ENCODE measurements around the gene APOC4. TPM values are rescaled to one million over a fixed set of nuclear protein-coding genes. Genes with fewer than 3 reads are reported as not detected.
A peak's percentile ranks its signal among the peaks of the same experiment; 100 is the strongest.

The APOC4 gene
- total RNA-seq, 2 donors from 2014 or later: not detected

GRCh38 chr19:44897835-44898234, 44.2 kb upstream of the APOC4 start:
- Histone ChIP-seq H3K4me3 (no peak overlapping the region), H3K27ac (no peak overlapping the region), H3K9me3 (no peaks in the 10 kb centered on the region), H3K27me3 (replicated peaks; ENCODE audit: insufficient read depth) (no peaks in the 10 kb centered on the region), H3K4me1 (replicated peaks) (no peaks in the 10 kb centered on the region), H3K36me3 (peaks cover 12 to 14% of the 10 kb centered on the region in 2 donors)
- DNase-seq (ENCODE audit: low spot score): no peak
- WGBS: 89% methylated on average over 8 of the region's 8 CpGs
- TF ChIP-seq POLR2AphosphoS5 (IDR thresholded peaks at IDR 0.05): no peak
- TF ChIP-seq CTCF (IDR thresholded peaks at IDR 0.05): no peak
- TF ChIP-seq POLR2A (IDR thresholded peaks at IDR 0.05): no peak
- intact Hi-C loops (cut with DNase I): no loop called here

- intact Hi-C loops (cut with DNase I): loop anchor here (10.0 kb wide), 1 partner anchor 154 kb away; no protein-coding TSS in a partner anchor
- WGBS: 90% methylated on average over 18 of the region's 19 CpGs
- Histone ChIP-seq H3K27me3 (replicated peaks; ENCODE audit: insufficient read depth) (peaks cover 4% of the 10 kb centered on the region), H3K9me3 (no peaks in the 10 kb centered on the region), H3K36me3 (peaks cover 10 to 11% of the 10 kb centered on the region in 2 donors), H3K4me1 (replicated peaks) (no peaks in the 10 kb centered on the region), H3K4me3 (no peak overlapping the region), H3K27ac (no peak overlapping the region)
- no peak for TF ChIP-seq POLR2A (IDR thresholded peaks at IDR 0.05)
- no peak for TF ChIP-seq POLR2AphosphoS5 (IDR thresholded peaks at IDR 0.05)
- TF ChIP-seq CTCF (IDR thresholded peaks at IDR 0.05): no peak
- DNase-seq (ENCODE audit: low spot score): no peak
Observed at GRCh38 chr19:44900328-44901244, 41.5 kb upstream of the APOC4 start.

GRCh38 chr19:44903216-44903601, 38.8 kb upstream of the APOC4 start:
- Histone ChIP-seq H3K9me3 (no peaks in the 10 kb centered on the region), H3K27ac (no peak overlapping the region), H3K36me3 (no peaks in the 10 kb centered on the region), H3K27me3 (replicated peaks; ENCODE audit: insufficient read depth) (peaks cover 5% of the 10 kb centered on the region), H3K4me1 (replicated peaks) (no peaks in the 10 kb centered on the region), H3K4me3 (no peak overlapping the region)
- 70% methylated on average over 14 of the region's 15 CpGs for WGBS
- intact Hi-C loops (cut with DNase I): loop anchor here (10.0 kb wide), 1 partner anchor 152 kb away; no protein-coding TSS in a partner anchor
- TF ChIP-seq CTCF (IDR thresholded peaks at IDR 0.05): no peak
- no peak for TF ChIP-seq POLR2A (IDR thresholded peaks at IDR 0.05)
- no peak for TF ChIP-seq POLR2AphosphoS5 (IDR thresholded peaks at IDR 0.05)
- DNase-seq (ENCODE audit: low spot score): no peak

- 22% methylated on average over 21 of the region's 24 CpGs for WGBS
- H3K4me3 ChIP-seq: no peak overlapping the region
- no peak overlapping the region for H3K27ac ChIP-seq
- H3K36me3 ChIP-seq: no peaks in the 10 kb centered on the region
- peak; percentile 42 for DNase-seq (ENCODE audit: low spot score)
- H3K9me3 ChIP-seq: no peaks in the 10 kb centered on the region
- intact Hi-C loops (cut with DNase I): loop anchor here (2.0 to 10.0 kb wide), 2 partner anchors 47 to 151 kb away; no protein-coding TSS in a partner anchor
- TF ChIP-seq CTCF (IDR thresholded peaks at IDR 0.05) (peak; percentile 94 to 95 (median 94)), POLR2AphosphoS5 (IDR thresholded peaks at IDR 0.05) (peak; percentile 32), POLR2A (IDR thresholded peaks at IDR 0.05) (no peak)
- H3K27me3 ChIP-seq (replicated peaks; ENCODE audit: insufficient read depth): peaks cover 5% of the 10 kb centered on the region
- H3K4me1 ChIP-seq (replicated peaks): no peaks in the 10 kb centered on the region
Observed at GRCh38 chr19:44903602-44904425, 38.2 kb upstream of the APOC4 start.

All from prostate gland (tissue), 2 donors.